Astrocyte (in vitro differentiated cells and primary cell): Measurements from ENCODE around the gene C10orf90. TPM values are rescaled to one million over a fixed set of nuclear protein-coding genes. Genes with fewer than 3 reads are reported as not detected.
A peak's percentile ranks its signal among the peaks of the same experiment; 100 is the strongest.

Source experiments
- DNase-seq: peaks from one replicate; pipeline ENCODE4 v3.0.0-alpha.2; 2010; ENCODE audit warnings: low read depth
- FAIRE-seq: peaks from 2 replicates; lab custom pipeline; 2011; peaks lifted over from hg19 to GRCh38; lab: Jason Lieb, UNC
- H2AFZ ChIP-seq: 2 replicates; pipeline ENCODE4 v1.6.0; 2012; ENCODE audit warnings: low read depth, low read length, inconsistent platforms
- H3K27ac ChIP-seq: 2 replicates; pipeline ENCODE4 v1.5.1; 2011; ENCODE audit warnings: low read depth, low read length, inconsistent platforms
- H3K27me3 ChIP-seq: 2 replicates; pipeline ENCODE4 v1.6.0; 2011; ENCODE audit warnings: low read length, inconsistent platforms; ENCODE audit not compliant: insufficient read depth
- H3K36me3 ChIP-seq: 2 replicates; pipeline ENCODE4 v1.5.1; 2011; ENCODE audit warnings: low read length, inconsistent platforms; ENCODE audit not compliant: insufficient read depth
- H3K4me1 ChIP-seq: 2 replicates; pipeline ENCODE4 v1.5.1; 2011; ENCODE audit warnings: low read length, inconsistent platforms; ENCODE audit not compliant: insufficient read depth
- H3K4me2 ChIP-seq: 2 replicates; pipeline ENCODE4 v1.6.0; 2012; ENCODE audit warnings: low read length, inconsistent platforms
- H3K4me3 ChIP-seq: 2 replicates; pipeline ENCODE4 v1.5.1; 2011; ENCODE audit warnings: low read depth, mild to moderate bottlenecking, low read length, inconsistent platforms; ENCODE audit not compliant: insufficient read depth
- H3K79me2 ChIP-seq: 2 replicates; pipeline ENCODE4 v1.6.0; 2012; ENCODE audit warnings: mild to moderate bottlenecking, low read length, inconsistent platforms; ENCODE audit not compliant: insufficient read depth
- H3K9ac ChIP-seq: 2 replicates; pipeline ENCODE4 v1.6.0; 2012; ENCODE audit warnings: mild to moderate bottlenecking, low read length, inconsistent platforms
- H3K9me3 ChIP-seq: 2 replicates; pipeline ENCODE4 v1.5.1; 2012; ENCODE audit warnings: low read depth, mild to moderate bottlenecking, low read length, inconsistent platforms; ENCODE audit not compliant: insufficient read depth
- H4K20me1 ChIP-seq: 2 replicates; pipeline ENCODE4 v1.6.0; 2012; ENCODE audit warnings: low read length, inconsistent platforms; ENCODE audit not compliant: insufficient read depth
- H3K27ac Mint-ChIP-seq: one replicate; pipeline ENCODE4 v1.8.0; 2021; ENCODE audit warnings: mild to moderate bottlenecking, mixed read lengths; ENCODE audit not compliant: unreplicated experiment
- H3K27me3 Mint-ChIP-seq: one replicate; pipeline ENCODE4 v1.8.0; 2021; ENCODE audit warnings: low read depth, mixed read lengths; ENCODE audit not compliant: unreplicated experiment
- H3K36me3 Mint-ChIP-seq: one replicate; pipeline ENCODE4 v1.8.0; 2021; ENCODE audit warnings: low read depth, mixed read lengths; ENCODE audit not compliant: unreplicated experiment
- H3K4me1 Mint-ChIP-seq: one replicate; pipeline ENCODE4 v1.8.0; 2021; ENCODE audit warnings: low read depth, mixed read lengths; ENCODE audit not compliant: unreplicated experiment
- H3K4me3 Mint-ChIP-seq: one replicate; pipeline ENCODE4 v1.8.0; 2021; ENCODE audit warnings: mild to moderate bottlenecking, moderate library complexity, mixed read lengths; ENCODE audit not compliant: unreplicated experiment
- H3K9me3 Mint-ChIP-seq: one replicate; pipeline ENCODE4 v1.8.0; 2021; ENCODE audit warnings: mild to moderate bottlenecking, mixed read lengths; ENCODE audit not compliant: unreplicated experiment
- EZH2 ChIP-seq: IDR thresholded peaks from 2 replicates; pipeline ENCODE4 v1.6.1; 2012; ENCODE audit warnings: mild to moderate bottlenecking, low read length, inconsistent platforms; ENCODE audit not compliant: insufficient read depth
- total RNA-seq: library from RNA; stranded (reverse); gene quantifications from 2 replicates; pipeline ENCODE4 v1.2.1, GENCODE V29; 2021
- TF ChIP-seq, protein P1 (sequence below): IDR thresholded peaks from 2 replicates; pipeline ENCODE4 v1.5.1; 2011; ENCODE audit warnings: low read depth, mild to moderate bottlenecking, inconsistent platforms, low read length, moderate library complexity; ENCODE audit not compliant: insufficient read depth

The C10orf90 gene
- total RNA-seq, 1 donor from 2014 or later = not detected

DNA sequence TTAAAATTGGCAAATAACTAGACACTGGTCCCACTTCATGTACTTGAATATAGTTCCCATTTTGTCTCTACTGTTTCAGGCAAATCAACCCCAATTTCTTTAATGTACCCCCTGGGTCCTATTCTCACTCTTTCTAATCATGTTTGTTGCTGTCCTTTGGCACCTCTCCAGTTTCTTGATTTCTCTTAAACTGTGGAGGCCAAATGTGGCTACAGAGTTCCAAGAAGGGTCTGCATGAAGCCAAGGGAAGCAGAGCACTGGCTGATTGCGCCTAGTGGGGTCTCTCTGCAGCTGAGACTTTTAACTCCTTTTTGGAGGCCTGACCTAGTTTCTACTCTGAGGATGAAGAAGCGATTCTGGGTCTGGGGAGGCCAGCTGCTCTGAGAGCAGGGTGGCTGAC, 275.5 kb downstream of the C10orf90 start:
- H3K4me3 Mint-ChIP-seq = no peak overlapping the region
- H3K27ac ChIP-seq = no peak overlapping the region
- H3K27ac Mint-ChIP-seq = no peak overlapping the region
- no peak overlapping the region for H3K9ac ChIP-seq
- H3K27me3 ChIP-seq = no peaks in the 10 kb centered on the region
- H3K4me1 Mint-ChIP-seq = peaks cover 50% of the 10 kb centered on the region
- peaks cover 33% of the 10 kb centered on the region for H3K4me1 ChIP-seq
- FAIRE-seq (no peak), DNase-seq (no peak)
- H2AFZ ChIP-seq = no peak overlapping the region
- peaks cover 18% of the 10 kb centered on the region for H3K9me3 Mint-ChIP-seq
- H3K4me3 ChIP-seq = no peak overlapping the region
- H3K36me3 Mint-ChIP-seq = peaks cover 7% of the 10 kb centered on the region
- H3K27me3 Mint-ChIP-seq = no peaks in the 10 kb centered on the region
- TF ChIP-seq EZH2 = no peak
- TF ChIP-seq, protein P1, sequence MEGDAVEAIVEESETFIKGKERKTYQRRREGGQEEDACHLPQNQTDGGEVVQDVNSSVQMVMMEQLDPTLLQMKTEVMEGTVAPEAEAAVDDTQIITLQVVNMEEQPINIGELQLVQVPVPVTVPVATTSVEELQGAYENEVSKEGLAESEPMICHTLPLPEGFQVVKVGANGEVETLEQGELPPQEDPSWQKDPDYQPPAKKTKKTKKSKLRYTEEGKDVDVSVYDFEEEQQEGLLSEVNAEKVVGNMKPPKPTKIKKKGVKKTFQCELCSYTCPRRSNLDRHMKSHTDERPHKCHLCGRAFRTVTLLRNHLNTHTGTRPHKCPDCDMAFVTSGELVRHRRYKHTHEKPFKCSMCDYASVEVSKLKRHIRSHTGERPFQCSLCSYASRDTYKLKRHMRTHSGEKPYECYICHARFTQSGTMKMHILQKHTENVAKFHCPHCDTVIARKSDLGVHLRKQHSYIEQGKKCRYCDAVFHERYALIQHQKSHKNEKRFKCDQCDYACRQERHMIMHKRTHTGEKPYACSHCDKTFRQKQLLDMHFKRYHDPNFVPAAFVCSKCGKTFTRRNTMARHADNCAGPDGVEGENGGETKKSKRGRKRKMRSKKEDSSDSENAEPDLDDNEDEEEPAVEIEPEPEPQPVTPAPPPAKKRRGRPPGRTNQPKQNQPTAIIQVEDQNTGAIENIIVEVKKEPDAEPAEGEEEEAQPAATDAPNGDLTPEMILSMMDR = no peak
- H3K79me2 ChIP-seq = no peaks in the 10 kb centered on the region
- no peak overlapping the region for H3K4me2 ChIP-seq
- H3K9me3 ChIP-seq = no peaks in the 10 kb centered on the region
- H4K20me1 ChIP-seq = no peaks in the 10 kb centered on the region
- no peaks in the 10 kb centered on the region for H3K36me3 ChIP-seq

DNA sequence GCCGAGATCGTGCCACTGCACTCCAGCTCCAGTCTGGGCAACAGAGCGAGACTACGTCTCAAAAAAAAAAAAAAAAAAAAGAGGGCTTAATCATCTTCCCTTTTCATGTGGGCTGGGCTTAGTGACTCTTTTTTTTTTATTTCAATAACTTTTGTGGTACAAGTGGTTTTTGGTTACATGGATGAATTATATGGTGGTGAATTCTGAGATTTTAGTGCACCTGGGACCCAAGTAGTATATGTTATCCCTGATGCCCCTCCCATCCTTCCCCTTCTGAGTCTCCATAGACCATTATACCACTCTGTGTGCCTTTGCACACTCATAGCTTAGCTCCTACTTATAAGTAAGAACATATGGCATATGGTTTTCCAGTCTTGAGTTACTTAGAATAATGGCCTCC, 277.4 kb downstream of the C10orf90 start:
- Mint-ChIP-seq H3K36me3 (peaks cover 7% of the 10 kb centered on the region), H3K9me3 (peaks cover 22% of the 10 kb centered on the region), H3K27ac (no peak overlapping the region), H3K4me3 (no peak overlapping the region), H3K4me1 (peaks cover 39% of the 10 kb centered on the region), H3K27me3 (no peaks in the 10 kb centered on the region)
- peaks cover 6% of the 10 kb centered on the region for H3K79me2 ChIP-seq
- H3K9ac ChIP-seq = no peak overlapping the region
- DNase-seq (no peak), FAIRE-seq (no peak)
- no peak for TF ChIP-seq EZH2
- TF ChIP-seq, protein P1 = no peak
- H3K4me1 ChIP-seq = peaks cover 25% of the 10 kb centered on the region
- H3K27ac ChIP-seq = no peak overlapping the region
- no peak overlapping the region for H3K4me3 ChIP-seq
- H4K20me1 ChIP-seq = no peaks in the 10 kb centered on the region
- no peak overlapping the region for H3K4me2 ChIP-seq
- no peaks in the 10 kb centered on the region for H3K27me3 ChIP-seq
- H3K9me3 ChIP-seq = no peaks in the 10 kb centered on the region
- H2AFZ ChIP-seq = no peak overlapping the region
- H3K36me3 ChIP-seq = no peaks in the 10 kb centered on the region

DNA sequence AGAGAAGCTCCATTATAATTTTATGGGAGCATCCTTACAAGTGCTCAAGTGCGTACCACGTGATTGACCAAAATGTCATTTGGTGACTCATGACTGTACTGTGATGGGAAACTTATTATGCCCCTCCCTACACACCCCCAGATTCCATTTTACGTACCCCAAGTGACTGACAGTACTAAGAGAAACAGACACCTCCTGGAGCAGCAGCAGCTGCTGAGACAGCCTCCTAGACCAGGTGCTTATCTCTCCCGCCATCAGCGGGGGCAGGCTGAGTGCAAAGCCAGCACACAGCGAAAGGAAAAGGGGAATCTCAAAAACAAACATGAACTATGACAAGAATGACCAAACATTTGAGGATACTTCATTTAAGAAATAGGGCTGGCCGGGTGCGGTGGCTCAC, 278.0 kb downstream of the C10orf90 start:
- FAIRE-seq = no peak
- Histone ChIP-seq H3K9me3 (no peaks in the 10 kb centered on the region), H3K27me3 (no peaks in the 10 kb centered on the region), H3K79me2 (peaks cover 12% of the 10 kb centered on the region), H3K36me3 (no peaks in the 10 kb centered on the region), H2AFZ (no peak overlapping the region), H3K4me2 (no peak overlapping the region), H3K27ac (no peak overlapping the region), H3K9ac (no peak overlapping the region), H3K4me3 (no peak overlapping the region), H4K20me1 (no peaks in the 10 kb centered on the region), H3K4me1 (peaks cover 20% of the 10 kb centered on the region)
- Mint-ChIP-seq H3K36me3 (peaks cover 7% of the 10 kb centered on the region), H3K27ac (no peak overlapping the region), H3K27me3 (no peaks in the 10 kb centered on the region), H3K4me1 (peaks cover 33% of the 10 kb centered on the region), H3K9me3 (peaks cover 22% of the 10 kb centered on the region), H3K4me3 (no peak overlapping the region)
- TF ChIP-seq, protein P1 = no peak
- peak; percentile 49 for DNase-seq
